Mesenchymal stem cell (in vitro differentiated cells and primary cell): ENCODE measurements around the gene MFNG.

Experiments used
- DNase-seq: peaks from one replicate; pipeline ENCODE4 v3.0.0-alpha.2; 2013
- H2AFZ ChIP-seq: one replicate; pipeline ENCODE4 v1.6.1; 2013; ENCODE audit warnings: low read depth, mild to moderate bottlenecking, control low read depth, inconsistent platforms, low read length, moderate library complexity
- H2AK5ac ChIP-seq: 2 replicates; pipeline ENCODE4 v1.6.1; 2013; ENCODE audit warnings: low read length, moderate library complexity, mild to moderate bottlenecking, inconsistent platforms; ENCODE audit not compliant: severe bottlenecking
- H2BK120ac ChIP-seq: one replicate; pipeline ENCODE4 v1.6.1; 2013; ENCODE audit warnings: low read depth, mild to moderate bottlenecking, inconsistent platforms, low read length, moderate library complexity
- H2BK12ac ChIP-seq, 2 experiments: one replicate each; pipeline ENCODE4 v1.6.1; 2013; ENCODE audit warnings: inconsistent platforms in 2 of 2, low read length in 2 of 2, mild to moderate bottlenecking in 2 of 2, moderate library complexity in 2 of 2, control low read depth in 1 of 2
- H2BK15ac ChIP-seq: one replicate; pipeline ENCODE4 v1.6.1; 2013; ENCODE audit warnings: mild to moderate bottlenecking, low read depth, inconsistent platforms; ENCODE audit not compliant: poor library complexity, severe bottlenecking
- H2BK5ac ChIP-seq: 2 replicates; pipeline ENCODE4 v1.6.1; 2013; ENCODE audit warnings: low read depth, mild to moderate bottlenecking, low read length, control low read depth, inconsistent platforms; ENCODE audit not compliant: poor library complexity, severe bottlenecking
- H3K14ac ChIP-seq, 2 experiments: one replicate each; pipeline ENCODE4 v1.6.1; 2013; ENCODE audit warnings: inconsistent platforms in 2 of 2, low read length in 2 of 2, control low read depth in 1 of 2, mild to moderate bottlenecking in 1 of 2, moderate library complexity in 1 of 2
- H3K18ac ChIP-seq, 2 experiments: one replicate each; pipeline ENCODE4 v1.6.1; 2013; ENCODE audit warnings: inconsistent platforms in 2 of 2, low read length in 2 of 2, control low read depth in 1 of 2, low read depth in 1 of 2, mild to moderate bottlenecking in 1 of 2
- H3K23ac ChIP-seq, 2 experiments: one replicate each; pipeline ENCODE4 v1.6.1; 2013; ENCODE audit warnings: inconsistent platforms in 2 of 2, low read length in 2 of 2, mild to moderate bottlenecking in 2 of 2, moderate library complexity in 2 of 2, control low read depth in 1 of 2
- H3K27ac ChIP-seq: 2 replicates; pipeline ENCODE4 v1.5.1; 2013; ENCODE audit warnings: mild to moderate bottlenecking, moderate library complexity, low read length, control low read depth, inconsistent platforms; ENCODE audit not compliant: poor library complexity, severe bottlenecking
- H3K27me3 ChIP-seq, 2 experiments: 2 replicates each; pipeline versions ENCODE4 v1.6.1 to v1.7.0; 2013; ENCODE audit warnings: low read length in 2 of 2, mild to moderate bottlenecking in 2 of 2, moderate library complexity in 2 of 2, control low read depth in 1 of 2, inconsistent platforms in 1 of 2; ENCODE audit not compliant: control insufficient read depth in 1 of 2, insufficient read depth in 1 of 2
- H3K36me3 ChIP-seq, 2 experiments: 2 replicates each; pipeline versions ENCODE4 v1.6.1 to v1.7.0; 2013; ENCODE audit warnings: low read length in 2 of 2, control low read depth in 1 of 2, inconsistent platforms in 1 of 2, low read depth in 1 of 2, mild to moderate bottlenecking in 1 of 2; ENCODE audit not compliant: insufficient read depth in 2 of 2, control insufficient read depth in 1 of 2
- H3K4ac ChIP-seq, 2 experiments: one replicate each; pipeline ENCODE4 v1.6.1; 2013; ENCODE audit warnings: inconsistent platforms in 2 of 2, low read length in 2 of 2, mild to moderate bottlenecking in 2 of 2, moderate library complexity in 2 of 2, control low read depth in 1 of 2, low read depth in 1 of 2
- H3K4me1 ChIP-seq: 2 replicates; pipeline ENCODE4 v1.6.1; 2013; ENCODE audit warnings: low read depth, low read length, control low read depth; ENCODE audit not compliant: control insufficient read depth, insufficient read depth
- H3K4me2 ChIP-seq: 2 replicates; pipeline ENCODE4 v1.6.1; 2013; ENCODE audit warnings: low read length, mild to moderate bottlenecking, inconsistent platforms; ENCODE audit not compliant: poor library complexity, severe bottlenecking
- H3K4me3 ChIP-seq, 2 experiments: 2 replicates each; pipeline versions ENCODE4 v1.5.1 to v1.7.0; 2013; ENCODE audit warnings: low read length in 2 of 2, mild to moderate bottlenecking in 2 of 2, control low read depth in 1 of 2, low read depth in 1 of 2; ENCODE audit not compliant: insufficient read depth in 1 of 2
- H3K79me1 ChIP-seq: replicated peaks from 2 replicates; pipeline ENCODE4 v1.6.1; 2013; ENCODE audit warnings: mild to moderate bottlenecking, control low read depth, low read length, inconsistent platforms; ENCODE audit not compliant: poor library complexity, severe bottlenecking
- H3K9ac ChIP-seq: 2 replicates; pipeline ENCODE4 v1.7.0; 2013; ENCODE audit warnings: mild to moderate bottlenecking, low read length, moderate library complexity
- H3K9me3 ChIP-seq: 2 replicates; pipeline ENCODE4 v1.7.0; 2013; ENCODE audit warnings: mild to moderate bottlenecking, low read length; ENCODE audit not compliant: control insufficient read depth
- H4K8ac ChIP-seq: one replicate; pipeline ENCODE4 v1.6.1; 2013; ENCODE audit warnings: inconsistent platforms, mild to moderate bottlenecking, low read length, moderate library complexity
- H4K91ac ChIP-seq: one replicate; pipeline ENCODE4 v1.6.1; 2013; ENCODE audit warnings: mild to moderate bottlenecking, low read length, inconsistent platforms
- WGBS: methylation state at CpG from one replicate; pipeline ENCODE4 v1.1.7; 2013; ENCODE audit warnings: mixed read lengths; 5-methylcytosine and 5-hydroxymethylcytosine counted together

MFNG gene

GRCh38 chr22:37511395-37512104, 25.4 kb upstream of the MFNG start:
- peak overlapping the region in 1 of 2 experiments; percentile 93 for H3K14ac ChIP-seq

GRCh38 chr22:37510091-37510490, 23.9 kb upstream of the MFNG start:
- Histone ChIP-seq H3K9ac (no peak overlapping the region), H3K27ac (no peak overlapping the region), H3K4me3 (no peak overlapping the region), H3K4me2 (no peak overlapping the region), H3K23ac (no peak overlapping the region), H2BK12ac (peak overlapping the region in 1 of 2 experiments; percentile 28), H3K9me3 (no peaks in the 10 kb centered on the region), H4K91ac (no peak overlapping the region), H2BK15ac (peak overlapping the region; percentile 90), H3K14ac (no peak overlapping the region), H2BK5ac (no peak overlapping the region), H3K18ac (peak overlapping the region in 1 of 2 experiments; percentile 6), H2AK5ac (peak overlapping the region; percentile 80), H3K79me1 (peaks cover 41% of the 10 kb centered on the region), H3K4ac (no peak overlapping the region), H3K36me3 (peaks cover 48 to 71% of the 10 kb centered on the region in 2 experiments), H3K4me1 (peaks cover 49% of the 10 kb centered on the region), H4K8ac (no peak overlapping the region), H2AFZ (no peak overlapping the region), H2BK120ac (no peak overlapping the region), H3K27me3 (no peaks in the 10 kb centered on the region)
- 85% methylated on average over 10 of the region's 10 CpGs for WGBS
- no peak for DNase-seq

More at GRCh38 chr22:37511395-37512104, 25.4 kb upstream of the MFNG start:
- Histone ChIP-seq H3K18ac (peak overlapping the region; percentile 80 to 81), H3K9me3 (peaks cover 3% of the 10 kb centered on the region), H2BK12ac (peak overlapping the region in 1 of 2 experiments; percentile 91), H3K4me3 (peak overlapping the region in 1 of 2 experiments; percentile 17), H4K91ac (no peak overlapping the region), H3K27me3 (no peaks in the 10 kb centered on the region), H3K4me2 (peak overlapping the region; percentile 3), H3K36me3 (peaks cover 46 to 66% of the 10 kb centered on the region in 2 experiments), H3K4me1 (peaks cover 53% of the 10 kb centered on the region), H2BK15ac (no peak overlapping the region), H2BK120ac (no peak overlapping the region), H3K4ac (peak overlapping the region in 1 of 2 experiments; percentile 13), H3K79me1 (peaks cover 36% of the 10 kb centered on the region), H3K23ac (no peak overlapping the region), H2AK5ac (peak overlapping the region; percentile 89), H2AFZ (no peak overlapping the region), H3K27ac (peak overlapping the region; percentile 93), H3K9ac (peak overlapping the region; percentile 21), H2BK5ac (peak overlapping the region; percentile 54), H4K8ac (peak overlapping the region; percentile 78)
- WGBS, result 91% methylated on average over 3 of the region's 6 CpGs
- DNase-seq, result no peak

- Histone ChIP-seq H3K4me2 (no peak overlapping the region), H2BK12ac (peak overlapping the region in 1 of 2 experiments; percentile 50), H3K79me1 (peaks cover 48% of the 10 kb centered on the region), H3K9ac (peak overlapping the region; percentile 36), H2AK5ac (peak overlapping the region; percentile 89), H3K14ac (peak overlapping the region in 1 of 2 experiments; percentile 63), H3K36me3 (peaks cover 48 to 71% of the 10 kb centered on the region in 2 experiments), H3K4ac (no peak overlapping the region), H2BK15ac (no peak overlapping the region), H4K91ac (no peak overlapping the region), H2BK120ac (no peak overlapping the region), H3K18ac (peak overlapping the region in 1 of 2 experiments; percentile 38), H3K4me1 (peaks cover 43% of the 10 kb centered on the region), H2BK5ac (peak overlapping the region; percentile 15), H2AFZ (no peak overlapping the region), H3K27me3 (no peaks in the 10 kb centered on the region), H3K27ac (no peak overlapping the region), H3K23ac (no peak overlapping the region), H3K4me3 (peak overlapping the region in 1 of 2 experiments; percentile 15), H3K9me3 (no peaks in the 10 kb centered on the region), H4K8ac (no peak overlapping the region)
- WGBS, result 84% methylated on average over 7 of the region's 10 CpGs
- no peak for DNase-seq
Measured at GRCh38 chr22:37509059-37509860, 23.1 kb upstream of the MFNG start.
